Measurements from ENCODE around the gene AATK. TPM values are rescaled to one million over a fixed set of nuclear protein-coding genes. Genes with fewer than 3 reads are reported as not detected.
"Not testable (repeated sequence)": the region's sequence is repeated elsewhere in the genome, so short reads cannot be mapped to it uniquely, and the experiment has no call there.

AATK gene
- total and polyA plus RNA-seq, 12 donors = 0.73 to 23.3 (median 9.9) TPM

GRCh38 chr17:81081222-81082176, 84.5 kb downstream of the AATK start:
- DNase-seq = no peak
- Histone ChIP-seq H3K27ac (peak overlapping the region in 1 of 5 donors; percentile 78), H3K36me3 (replicated peaks in 1 of 2) (peaks cover 0 to 1% of the 10 kb centered on the region in 2 donors), H3K4me3 (no peak overlapping the region), H3K9me3 (replicated peaks in 1 of 3) (no peaks in the 10 kb centered on the region), H3K4me1 (replicated peaks in 1 of 2) (peaks cover 0 to 17% of the 10 kb centered on the region in 2 donors), H3K27me3 (no peaks in the 10 kb centered on the region)
- TF ChIP-seq CTCF (IDR thresholded peaks at IDR 0.05) (no peak), POLR2A (IDR thresholded peaks at IDR 0.05) (no peak)
- intact Hi-C loops (cut with DNase I) = loop anchor here in 1 of 2 donors (10.0 kb wide), 1 partner anchor 207 kb away; no protein-coding TSS in a partner anchor
- 87 to 90% (median 88%) methylated on average over 22 to 33 of the region's 33 CpGs for WGBS, 4 donors

- Histone ChIP-seq H3K4me3 (no peak overlapping the region), H3K4me1 (replicated peaks in 1 of 2) (peaks cover 0 to 17% of the 10 kb centered on the region in 2 donors), H3K9me3 (replicated peaks in 1 of 3) (no peaks in the 10 kb centered on the region), H3K36me3 (replicated peaks in 1 of 2) (no peaks in the 10 kb centered on the region), H3K27me3 (no peaks in the 10 kb centered on the region), H3K27ac (no peak overlapping the region)
- TF ChIP-seq CTCF (IDR thresholded peaks at IDR 0.05) = no peak
- TF ChIP-seq POLR2A (IDR thresholded peaks at IDR 0.05) = no peak
- intact Hi-C loops (cut with DNase I) = loop anchor here in 1 of 2 donors (10.0 kb wide), 1 partner anchor 205 kb away; no protein-coding TSS in a partner anchor
- 69 to 76% (median 72%) methylated on average over 5 to 19 of the region's 19 CpGs for WGBS, 4 donors
- no peak for DNase-seq
These were observed 86.0 kb downstream of the AATK start for GRCh38 chr17:81080019-81080418.

- intact Hi-C loops (cut with DNase I); H3K27me3 ChIP-seq; H3K4me3 ChIP-seq; DNase-seq; H3K36me3 ChIP-seq (replicated peaks in 1 of 2); H3K27ac ChIP-seq; H3K9me3 ChIP-seq (replicated peaks in 1 of 3): not testable (repeated sequence)
- WGBS, 4 donors = 87 to 91% (median 89%) methylated on average over 16 to 45 of the region's 45 CpGs
- peaks cover 0 to 12% of the 10 kb centered on the region in 2 donors for H3K4me1 ChIP-seq (replicated peaks in 1 of 2)
These were observed 87.8 kb downstream of the AATK start for GRCh38 chr17:81078026-81078913.

GRCh38 chr17:81076141-81076679, 89.8 kb downstream of the AATK start:
- no peaks in the 10 kb centered on the region for H3K27me3 ChIP-seq
- no peaks in the 10 kb centered on the region for H3K4me1 ChIP-seq (replicated peaks in 1 of 2)
- no peak for TF ChIP-seq CTCF (IDR thresholded peaks at IDR 0.05)
- TF ChIP-seq POLR2A (IDR thresholded peaks at IDR 0.05) = no peak
- intact Hi-C loops (cut with DNase I) = no loop called here
- H3K27ac ChIP-seq = no peak overlapping the region
- no peaks in the 10 kb centered on the region for H3K9me3 ChIP-seq (replicated peaks in 1 of 3)
- H3K4me3 ChIP-seq = no peak overlapping the region
- WGBS, 4 donors = 65 to 72% (median 69%) methylated on average over 8 to 14 of the region's 14 CpGs
- DNase-seq = no peak
- H3K36me3 ChIP-seq (replicated peaks in 1 of 2) = no peaks in the 10 kb centered on the region

Data from adrenal gland (tissue), 12 donors.